HG02642 (cell line): Measurements from ENCODE around the gene CNTF.
A peak's percentile ranks its signal among the peaks of the same experiment; 100 is the strongest.

Experiments used
- ATAC-seq: cut with Tn5 transposase; IDR thresholded peaks from one replicate; pipeline ENCODE4 v1.9.1; 2021; ENCODE audit warnings: mild to moderate bottlenecking; ENCODE audit not compliant: unreplicated experiment, poor library complexity

The CNTF gene

DNA sequence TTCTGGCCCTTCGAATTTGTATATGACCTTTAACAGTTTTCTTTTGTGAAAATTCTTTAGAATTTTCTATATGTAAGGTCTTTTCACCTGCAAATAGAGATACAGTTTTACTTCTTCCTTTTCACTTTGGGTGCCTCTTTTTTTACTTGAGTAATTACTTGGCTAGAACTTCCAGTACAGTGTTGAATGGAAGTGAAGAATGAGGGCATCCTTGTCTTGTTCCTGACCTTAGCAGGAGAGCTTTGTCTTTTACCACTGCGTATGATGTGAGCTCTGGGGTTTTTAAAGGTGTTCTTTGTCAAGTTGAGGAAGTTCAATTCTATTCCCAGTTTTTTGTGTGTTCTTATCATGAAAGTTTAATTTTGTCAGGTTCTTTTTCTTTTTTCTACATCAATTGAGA is 22.0 kb upstream of the CNTF start:
- no peak for ATAC-seq

DNA sequence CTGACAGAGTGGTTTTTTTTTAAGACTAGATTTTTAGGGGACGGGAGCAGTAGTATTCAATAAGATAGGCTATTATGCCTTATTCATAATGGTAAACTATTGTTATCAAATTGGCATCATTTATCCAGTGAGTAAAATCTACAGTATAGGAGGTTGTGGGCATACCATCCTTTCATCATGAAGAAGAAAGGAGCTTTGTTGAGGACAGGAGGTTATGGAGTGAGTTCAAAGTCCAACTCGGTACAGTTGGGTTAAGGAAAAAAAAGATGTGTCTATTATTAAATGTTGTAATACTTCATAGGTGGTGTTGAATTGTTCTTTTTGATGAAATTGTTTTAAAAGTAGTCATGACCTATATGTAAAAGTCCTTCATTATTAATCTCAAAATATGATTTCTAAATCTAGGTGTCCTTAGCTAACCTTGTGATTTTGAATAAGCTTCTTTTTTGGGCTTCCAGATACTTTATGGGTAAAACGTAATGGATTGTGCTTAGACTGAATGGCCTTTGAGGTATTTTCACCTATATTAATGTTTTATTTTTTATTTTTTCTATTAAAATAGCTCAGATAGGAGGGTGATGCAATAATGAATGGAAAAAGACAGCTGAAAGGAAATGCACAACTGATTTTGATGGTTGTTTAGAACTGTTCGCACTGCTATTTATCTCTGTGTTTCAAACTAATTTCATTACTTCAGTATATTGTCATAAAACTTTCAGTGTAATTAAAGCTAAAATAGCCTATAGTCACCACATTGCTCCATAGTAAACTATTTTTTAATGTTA is 15.3 kb upstream of the CNTF start:
- ATAC-seq = no peak

DNA sequence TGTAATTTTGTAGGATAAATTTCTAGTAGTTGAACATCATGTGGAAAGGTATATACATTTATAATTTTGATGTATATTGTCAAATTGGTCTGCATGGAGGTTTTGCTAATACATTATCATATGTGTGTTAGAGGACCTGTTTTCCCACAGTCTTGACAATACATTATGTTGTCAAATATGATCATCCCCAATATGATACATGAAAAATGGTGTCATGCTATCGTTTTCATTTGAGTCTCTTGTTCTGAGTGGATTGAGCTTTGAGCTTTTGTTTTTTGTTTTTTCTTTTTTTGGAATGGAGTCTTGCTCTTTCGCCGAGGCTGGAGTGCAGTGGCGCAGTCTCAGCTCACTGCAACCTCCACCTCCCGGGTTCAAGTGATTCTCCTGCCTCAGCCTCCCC is 14.1 kb upstream of the CNTF start:
- ATAC-seq = no peak

DNA sequence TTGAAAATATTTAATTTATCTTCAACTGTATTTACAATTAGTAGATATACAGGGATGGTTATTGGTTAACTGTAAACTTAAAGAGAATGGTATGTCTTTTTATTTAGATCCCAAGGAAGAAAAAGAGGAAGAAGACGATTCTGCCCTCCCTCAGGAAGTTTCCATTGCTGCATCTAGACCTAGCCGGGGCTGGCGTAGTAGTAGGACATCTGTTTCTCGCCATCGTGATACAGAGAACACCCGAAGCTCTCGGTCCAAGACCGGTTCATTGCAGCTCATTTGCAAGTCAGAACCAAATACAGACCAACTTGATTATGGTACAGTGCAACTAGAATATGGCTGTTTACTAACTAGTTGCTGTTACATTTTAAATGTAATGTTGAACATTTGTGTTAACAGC is 12.7 kb upstream of the CNTF start:
- no peak for ATAC-seq

DNA sequence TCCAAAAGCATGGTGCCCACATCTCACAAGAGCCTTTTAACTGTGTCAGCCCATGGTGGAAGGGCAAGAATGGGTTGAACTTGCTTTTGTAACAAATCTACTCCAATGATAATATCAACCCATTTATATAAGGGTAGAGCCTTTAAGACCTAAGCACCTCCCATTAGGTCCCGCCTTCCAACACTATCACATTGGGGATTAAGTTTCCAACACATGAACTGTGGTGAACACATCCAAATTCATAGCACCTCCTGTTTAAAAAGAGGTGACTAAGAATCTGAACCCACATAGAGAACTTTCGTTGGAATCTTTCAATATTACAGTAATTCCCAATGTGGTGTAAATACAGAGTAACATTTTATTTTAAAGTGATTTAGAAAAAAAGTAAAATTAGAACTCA is 9.2 kb upstream of the CNTF start:
- ATAC-seq = no peak

DNA sequence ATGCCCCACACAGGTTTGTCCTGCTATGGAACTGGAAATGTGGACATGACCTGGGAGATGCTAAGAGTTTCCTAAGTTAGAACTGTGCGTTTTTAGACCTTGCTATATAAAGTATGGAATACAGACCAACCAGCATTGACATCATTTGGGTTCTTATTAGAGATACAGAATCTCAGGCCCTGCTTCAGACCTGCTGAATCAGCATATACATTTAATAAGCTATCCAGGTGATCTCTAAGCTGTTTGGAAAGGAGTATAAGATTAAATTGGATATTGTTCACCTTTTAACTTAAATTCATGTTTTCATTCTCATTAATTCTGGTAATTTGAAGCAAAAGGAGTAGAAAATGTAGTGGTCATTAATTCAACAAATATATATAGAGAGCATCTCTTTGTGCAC is 6.9 kb upstream of the CNTF start:
- no peak for ATAC-seq

DNA sequence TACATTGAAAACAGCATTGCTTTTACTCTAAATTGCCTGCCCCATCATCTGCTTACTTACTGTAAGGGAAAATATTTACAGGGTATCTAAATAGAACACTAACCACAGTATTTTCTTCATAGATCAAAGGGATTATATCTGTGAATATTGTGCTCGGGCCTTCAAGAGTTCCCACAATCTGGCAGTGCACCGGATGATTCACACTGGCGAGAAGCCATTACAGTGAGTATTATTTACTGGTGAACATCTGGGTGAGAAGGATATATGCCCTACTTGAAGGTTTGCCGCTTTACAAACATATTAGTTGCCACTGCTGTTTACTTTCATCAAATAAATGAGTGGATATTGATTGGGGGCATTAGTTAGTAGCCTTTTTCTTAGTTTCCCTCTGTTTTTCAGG is 5.9 kb upstream of the CNTF start:
- ATAC-seq = no peak

DNA sequence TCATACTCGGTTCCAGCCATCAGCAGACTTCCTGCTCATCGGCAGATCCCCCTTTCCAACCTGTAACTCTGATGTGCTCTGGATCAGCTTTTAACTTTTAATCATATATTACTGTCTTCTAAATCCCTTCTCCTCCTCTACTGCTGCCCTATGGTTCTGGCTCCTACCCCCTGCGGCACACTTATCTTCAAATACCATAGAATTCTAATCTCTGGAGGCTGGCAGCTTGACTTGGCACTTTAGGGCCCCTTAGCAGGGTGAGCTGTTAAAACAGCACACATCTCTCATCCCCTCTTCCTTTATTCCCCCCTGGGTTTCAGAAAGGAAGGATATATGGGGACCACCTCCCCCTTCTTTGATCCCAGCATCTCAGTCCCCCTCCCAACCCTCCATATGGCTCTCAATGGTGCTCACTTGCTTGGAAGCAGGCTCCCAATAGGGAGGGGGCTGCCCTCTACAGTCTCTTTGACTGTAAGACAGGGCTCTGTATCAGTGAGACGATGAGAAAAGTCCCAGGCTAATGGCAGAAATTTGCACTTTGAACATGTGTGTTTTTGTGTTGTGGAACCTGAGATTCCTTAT is 4.4 kb upstream of the CNTF start:
- ATAC-seq = no peak

DNA sequence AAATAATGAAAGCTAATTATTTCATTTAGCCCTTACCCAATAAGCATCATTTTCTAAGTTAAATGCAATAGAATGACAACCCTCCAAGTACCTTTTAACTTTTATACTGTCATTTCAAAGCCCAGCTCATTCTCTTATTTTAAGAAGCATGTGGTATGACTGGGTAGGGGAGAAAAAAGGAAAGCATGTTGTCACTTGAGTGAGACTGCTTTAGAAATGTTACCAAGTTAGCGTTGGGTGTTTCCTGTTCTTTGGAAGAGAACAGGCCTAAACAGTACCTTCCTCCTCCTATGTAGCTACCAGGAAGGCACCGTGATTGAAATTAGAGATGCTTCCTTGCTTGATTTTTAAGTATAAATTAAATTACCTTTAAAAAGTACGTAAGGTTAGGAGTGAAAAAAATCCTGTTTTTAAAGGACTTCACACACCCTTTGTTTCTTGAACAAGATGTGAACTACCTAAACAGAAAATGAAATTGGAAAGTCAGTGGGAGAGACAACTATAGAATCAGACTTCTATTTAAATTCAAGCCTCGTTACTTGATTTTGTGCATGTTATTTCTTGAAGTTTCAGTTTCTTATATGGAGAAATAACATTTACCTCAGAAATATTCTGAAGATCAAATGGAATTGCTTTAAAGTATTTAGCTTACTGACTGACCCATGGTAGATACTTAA is 741 bp upstream of the CNTF start:
- ATAC-seq = peak; percentile 42

DNA sequence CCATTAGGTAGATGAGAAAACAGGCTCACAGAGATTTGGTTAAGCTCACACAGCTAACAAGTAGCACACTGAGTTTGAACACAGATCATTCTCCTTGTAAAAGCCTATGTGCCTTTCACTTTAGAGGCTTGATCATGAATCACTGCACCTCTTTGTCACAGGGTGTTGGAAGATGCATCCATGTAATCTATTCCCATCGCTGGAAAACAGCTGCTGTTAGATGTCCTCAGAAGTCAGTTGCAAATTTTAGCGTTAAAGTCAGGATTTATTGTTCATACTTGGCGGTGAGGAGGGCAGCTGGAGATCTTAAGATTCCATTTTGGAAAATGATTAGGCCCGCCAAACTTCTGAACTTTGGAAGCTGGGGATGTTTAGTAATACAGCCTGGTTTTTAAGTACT is 2.6 kb downstream of the CNTF start:
- ATAC-seq = no peak

DNA sequence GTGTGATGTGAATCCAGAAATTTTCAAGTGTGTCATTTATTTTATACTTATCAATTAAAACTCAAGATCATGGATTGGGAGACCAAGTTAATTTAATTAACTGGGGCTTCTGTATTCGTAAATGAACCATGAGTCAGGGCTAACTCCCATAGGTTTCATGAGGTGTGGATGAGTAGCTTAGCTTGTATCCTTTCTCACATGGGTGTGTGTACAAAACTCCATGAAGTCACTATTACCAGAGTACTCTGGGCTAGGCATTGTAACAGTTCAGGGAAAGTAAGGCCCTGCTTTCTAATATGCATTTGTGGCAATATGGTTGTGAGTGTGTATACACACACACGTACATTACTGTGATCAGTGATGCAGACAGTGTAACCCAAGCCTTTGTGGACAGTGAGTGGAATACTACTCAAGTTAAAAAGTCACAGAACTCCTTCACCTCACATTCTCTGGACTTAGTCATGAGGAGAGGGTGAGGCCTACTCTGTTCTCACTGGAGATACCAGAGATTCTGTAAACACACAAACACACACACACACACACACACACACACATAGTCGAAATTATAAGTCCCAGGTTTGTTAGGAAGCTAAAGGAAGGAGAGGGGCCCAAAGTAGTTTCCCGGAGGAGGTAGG is 3.5 kb downstream of the CNTF start:
- no peak for ATAC-seq

DNA sequence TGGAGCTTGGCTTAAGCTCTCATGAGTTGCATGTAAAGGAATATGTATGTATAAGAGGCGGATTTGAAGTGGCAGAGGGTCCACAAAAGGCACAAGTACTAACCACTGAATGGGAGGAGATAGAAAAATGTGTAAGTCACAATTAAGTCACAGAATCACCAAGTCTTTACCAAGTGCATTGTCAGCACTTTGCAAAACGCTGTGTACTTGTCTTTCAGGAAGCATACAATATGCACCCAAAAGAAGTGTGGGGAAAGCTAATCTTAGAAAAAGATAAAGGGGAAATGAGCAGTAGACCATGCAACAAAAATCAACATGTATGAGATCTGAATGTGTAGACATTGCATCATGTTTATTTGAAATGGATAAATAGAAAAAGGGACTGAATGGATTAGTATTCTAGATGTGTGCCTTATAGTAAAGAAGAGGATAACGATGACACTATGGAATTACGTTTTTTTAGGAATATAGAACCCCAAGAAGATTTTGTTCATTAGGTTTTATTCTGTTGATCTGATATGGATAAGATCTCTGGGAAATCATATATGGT is 4.5 kb downstream of the CNTF start:
- no peak for ATAC-seq

DNA sequence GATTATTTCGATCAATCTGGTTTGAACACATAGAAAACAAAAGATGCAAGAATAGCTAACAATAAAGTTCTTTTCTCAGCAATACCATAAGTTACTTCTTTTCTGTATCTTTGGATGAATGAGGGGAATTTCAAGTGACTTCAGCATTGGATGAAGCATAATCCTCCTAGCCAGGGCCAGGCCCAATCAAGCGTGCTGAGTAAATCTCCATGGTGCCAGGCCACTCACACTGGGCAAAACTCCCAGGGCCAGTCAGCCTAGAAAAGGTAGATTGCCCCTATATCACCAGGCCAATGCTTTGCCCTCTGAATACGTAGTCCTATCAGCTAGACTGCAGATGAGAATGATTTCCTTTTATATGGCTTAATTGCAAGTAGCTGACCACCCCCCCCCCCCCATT is 6.0 kb downstream of the CNTF start:
- ATAC-seq = no peak

DNA sequence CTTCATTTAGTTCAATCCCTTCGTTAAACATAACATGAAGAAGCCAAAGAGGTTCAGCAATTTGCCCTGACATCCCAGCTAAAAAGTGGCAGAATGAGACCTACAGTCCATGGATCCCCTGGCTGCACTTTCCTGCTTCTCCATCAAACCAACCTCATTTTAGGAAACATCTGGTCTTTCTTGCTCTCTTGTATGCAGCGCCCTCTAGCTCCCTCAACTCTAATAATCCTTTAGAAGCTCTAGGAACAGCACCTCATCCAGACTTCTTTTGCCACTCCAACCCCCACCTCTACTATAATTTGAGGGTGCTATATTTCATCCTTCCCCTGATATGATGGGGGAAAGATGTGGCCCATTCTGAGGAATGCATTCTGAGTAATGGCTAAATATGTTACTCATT is 7.4 kb downstream of the CNTF start:
- no peak for ATAC-seq

DNA sequence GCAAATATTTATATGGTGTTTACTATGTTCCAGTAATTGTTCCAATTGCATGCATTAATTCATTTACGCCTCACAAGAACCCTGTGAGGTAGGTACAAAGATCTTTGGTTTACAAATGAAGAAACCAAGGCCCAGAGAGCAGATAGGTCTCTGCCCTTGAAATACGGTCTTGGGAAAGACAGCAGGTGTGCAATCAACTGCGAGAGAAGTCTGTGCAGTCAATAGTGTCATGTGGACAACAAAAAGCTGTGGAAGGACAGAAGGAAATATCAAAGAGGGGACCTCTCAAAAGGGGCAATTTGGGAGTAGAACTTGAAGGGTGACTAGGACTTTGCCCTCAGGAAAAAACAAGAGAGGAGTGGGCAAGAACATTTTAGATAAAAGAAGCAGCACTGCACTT is 8.9 kb downstream of the CNTF start:
- ATAC-seq = no peak

DNA sequence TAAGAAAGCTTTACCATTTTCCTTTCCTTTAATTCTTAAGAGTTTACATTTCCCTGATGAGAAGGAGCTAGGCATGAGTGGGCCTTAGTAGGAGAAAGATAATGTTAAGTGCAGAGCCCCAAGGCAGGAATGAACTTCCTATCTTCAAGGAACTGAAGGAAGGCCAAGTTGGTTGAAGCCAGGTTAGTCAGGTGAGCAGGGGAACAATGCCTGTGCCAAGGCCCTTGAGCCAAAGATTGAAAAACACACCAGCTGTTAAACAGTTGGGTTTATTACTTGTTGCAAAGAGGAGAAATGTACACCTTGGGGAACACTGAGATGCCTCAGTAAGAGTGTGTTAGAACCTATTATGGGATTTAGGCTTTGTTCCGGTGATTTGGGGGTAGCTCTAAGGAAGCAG is 10.0 kb downstream of the CNTF start:
- ATAC-seq = no peak

DNA sequence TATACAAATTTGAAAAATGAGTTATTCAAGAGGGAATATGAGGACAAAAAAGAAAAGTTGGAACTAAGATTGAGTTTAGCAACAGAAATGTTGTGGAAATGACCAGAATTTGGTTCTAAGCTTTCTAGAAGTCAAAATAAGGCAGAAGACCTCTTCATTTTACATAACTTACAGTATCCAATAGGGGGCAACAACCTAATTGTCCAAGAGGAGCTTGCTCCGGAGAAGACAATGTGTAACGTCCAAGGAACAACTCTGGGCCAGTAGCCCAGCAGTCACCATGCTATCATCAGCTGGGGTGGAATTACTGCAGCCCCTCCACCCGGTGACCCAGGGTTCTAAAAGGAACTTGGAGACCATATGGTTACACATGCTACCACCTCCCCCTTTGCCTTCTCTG is 14.1 kb downstream of the CNTF start:
- no peak for ATAC-seq

DNA sequence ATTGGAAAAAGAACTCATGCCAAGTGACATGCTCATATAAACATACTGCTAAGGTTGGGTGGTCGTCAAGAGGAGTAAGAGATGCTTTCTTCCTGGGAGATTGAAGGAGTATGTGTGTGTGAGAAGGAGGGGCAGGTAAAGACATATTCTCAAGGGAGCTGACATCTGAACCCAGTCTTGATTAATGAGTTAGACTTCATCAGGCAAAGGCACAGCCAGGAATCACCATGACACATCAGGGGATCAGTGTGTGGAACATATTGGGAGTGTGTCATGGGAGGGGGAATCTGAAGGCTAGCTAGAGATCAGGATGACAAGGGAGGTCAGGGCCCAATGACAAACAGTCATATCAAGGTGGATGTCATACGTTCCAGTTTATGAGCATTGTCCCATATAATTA is 14.9 kb downstream of the CNTF start:
- ATAC-seq = no peak

DNA sequence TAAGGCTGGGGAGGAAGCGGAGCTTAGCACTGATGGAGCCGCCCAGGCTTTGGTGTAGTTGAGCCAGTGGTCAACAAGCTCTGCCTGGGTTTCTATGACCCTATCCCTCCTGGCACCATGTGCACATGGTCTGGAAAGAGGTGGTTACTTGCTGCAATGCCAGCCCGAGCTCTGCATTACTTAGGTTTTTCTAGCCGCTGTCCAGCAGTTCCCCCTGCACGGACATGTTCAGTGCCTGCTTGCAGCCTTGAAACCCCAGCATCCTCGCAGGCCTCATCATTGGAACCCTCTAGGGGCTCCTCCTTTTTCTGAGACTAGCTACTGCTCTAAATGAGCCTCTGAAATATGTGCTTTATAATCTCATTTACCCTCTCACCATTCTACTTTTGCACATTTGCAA is 16.6 kb downstream of the CNTF start:
- ATAC-seq = no peak

DNA sequence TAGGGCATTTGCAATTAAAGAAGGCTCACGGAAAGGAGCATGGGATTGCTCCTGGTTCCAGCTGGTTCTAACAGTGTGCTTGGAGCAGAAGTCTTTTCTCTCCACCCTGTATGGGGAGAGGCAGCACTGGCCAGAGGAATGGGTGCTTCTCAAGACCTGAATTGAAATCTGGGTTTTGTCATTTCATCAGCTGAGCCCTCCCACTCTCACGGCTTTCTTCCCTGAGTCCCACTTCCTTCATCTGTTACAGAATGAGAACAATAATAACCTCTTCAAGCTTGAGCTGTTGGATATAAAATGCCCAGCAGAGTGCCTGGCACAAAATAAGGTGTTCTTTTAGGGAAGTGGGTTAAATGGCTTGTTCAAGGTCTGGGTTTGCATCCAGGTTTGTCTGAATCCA is 17.2 kb downstream of the CNTF start:
- ATAC-seq = no peak

DNA sequence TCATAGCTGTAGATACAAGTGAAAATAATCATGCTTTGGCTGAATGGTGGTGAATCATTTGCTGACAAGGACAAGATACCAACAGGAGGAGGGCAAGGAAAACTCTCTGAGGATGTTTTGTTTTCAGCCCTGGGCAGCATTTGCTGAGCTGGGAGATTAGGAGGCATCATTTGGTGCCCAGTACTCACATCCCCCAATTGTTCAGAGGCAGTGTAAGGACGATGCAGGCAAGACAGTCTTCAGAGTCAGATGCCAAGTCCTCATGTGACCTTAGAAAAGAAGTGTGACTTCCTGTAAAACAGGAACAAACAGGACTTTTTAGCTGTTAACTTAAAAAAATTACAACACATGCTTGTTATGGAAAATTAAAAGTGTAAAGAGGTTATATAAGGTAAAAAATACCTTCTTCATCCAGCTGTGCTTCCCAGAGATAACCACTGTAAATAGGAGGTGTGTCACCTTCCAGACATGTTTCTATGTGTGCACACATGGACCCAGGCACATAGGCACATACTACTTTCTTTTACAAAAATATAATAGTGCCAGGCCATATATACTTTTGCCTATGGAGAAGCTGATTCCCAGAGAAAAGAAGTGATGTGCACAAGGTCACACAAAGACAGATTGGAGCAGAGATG is 18.0 kb downstream of the CNTF start:
- ATAC-seq = no peak
